ENCODE data around the gene MAP3K2.

GRCh38 chr2:127421116-127421800 lies 33.5 kb upstream of the MAP3K2 start:
- TF ChIP-seq, protein P1, sequence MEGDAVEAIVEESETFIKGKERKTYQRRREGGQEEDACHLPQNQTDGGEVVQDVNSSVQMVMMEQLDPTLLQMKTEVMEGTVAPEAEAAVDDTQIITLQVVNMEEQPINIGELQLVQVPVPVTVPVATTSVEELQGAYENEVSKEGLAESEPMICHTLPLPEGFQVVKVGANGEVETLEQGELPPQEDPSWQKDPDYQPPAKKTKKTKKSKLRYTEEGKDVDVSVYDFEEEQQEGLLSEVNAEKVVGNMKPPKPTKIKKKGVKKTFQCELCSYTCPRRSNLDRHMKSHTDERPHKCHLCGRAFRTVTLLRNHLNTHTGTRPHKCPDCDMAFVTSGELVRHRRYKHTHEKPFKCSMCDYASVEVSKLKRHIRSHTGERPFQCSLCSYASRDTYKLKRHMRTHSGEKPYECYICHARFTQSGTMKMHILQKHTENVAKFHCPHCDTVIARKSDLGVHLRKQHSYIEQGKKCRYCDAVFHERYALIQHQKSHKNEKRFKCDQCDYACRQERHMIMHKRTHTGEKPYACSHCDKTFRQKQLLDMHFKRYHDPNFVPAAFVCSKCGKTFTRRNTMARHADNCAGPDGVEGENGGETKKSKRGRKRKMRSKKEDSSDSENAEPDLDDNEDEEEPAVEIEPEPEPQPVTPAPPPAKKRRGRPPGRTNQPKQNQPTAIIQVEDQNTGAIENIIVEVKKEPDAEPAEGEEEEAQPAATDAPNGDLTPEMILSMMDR (IDR thresholded peaks at IDR 0.05) = no peak
- TF ChIP-seq EP300 (IDR thresholded peaks at IDR 0.05) = no peak

Measured in suprapubic skin (tissue), 3 donors.